Heart left ventricle (tissue), 13 donors: ENCODE measurements around the gene TFIP11.

Experiments used
- POLR2A ChIP-seq, 2 donors: fragments of 450-650 bp; IDR thresholded peaks; one replicate each; pipeline ENCODE4 v1.6.1; 2017; ENCODE audit warnings: antibody characterized with exemption in 2 of 2, mild to moderate bottlenecking in 2 of 2, moderate library complexity in 2 of 2
- TF ChIP-seq, protein P1 (sequence below), 12 donors: fragments of 200-600 bp; sonication (generic) in 4 of 12; IDR thresholded peaks; one replicate each; pipeline versions ENCODE4 v1.5.0 to v1.8.0; 2018 to 2022; ENCODE audit warnings: antibody characterized with exemption in 12 of 12, mild to moderate bottlenecking in 5 of 12
- donor health status: ischemic (EF 13 %, LVEDD 7.1; RV severe dilation, severe dysfunction).
- donor health status: DM: no; HTN: yes; CAD: no.
- donor health status: DM: no; HTN: no; CAD: no.
- donor health status: ischemic (EF 25% LVEDD 6.9; RV normal size, moderate dysfunction).
- donor health status: ischemic (EF 25% LVEDD 5.7; RV mildly dilated, moderate dysfunction).
- donor health status: ischemic (EF 35%, LVEDD 5.7; RV mildly dilated, moderate dysfunction).
- donor health status: nonischemic (EF 11% LVEDD 7.7; RV severe dilation, severe dysfunction).
- donor health status: DM: yes; HTN: yes; CAD: no.
- donor health status: PGD.
- donor health status: ischemic (EF 29% LVEDD 5.4; RV normal size, mild dysfunction).
- donor health status: nonischemic (EF 23%, LVEDD 6.1; RV moderate dilation, normal function).

DNA sequence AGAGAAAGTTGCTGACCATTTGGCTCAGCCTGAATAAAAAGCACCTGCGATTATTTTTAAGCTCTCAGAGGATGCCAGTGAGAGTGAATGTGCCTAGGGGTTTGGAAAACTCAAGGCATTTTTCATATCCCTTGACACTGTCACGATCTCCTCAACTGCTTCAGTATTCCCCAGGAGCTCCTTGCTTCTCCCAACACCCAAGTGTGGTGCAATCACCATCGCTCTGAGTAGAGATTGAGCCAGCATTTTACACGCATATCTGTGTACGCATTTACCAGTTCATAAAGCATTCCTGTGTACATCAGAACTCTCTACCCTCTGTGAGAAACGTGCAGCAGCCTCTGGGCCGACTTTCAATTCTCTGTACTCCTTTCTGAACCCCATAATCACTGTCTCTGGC, 27.3 kb downstream of the TFIP11 start:
- TF ChIP-seq, protein P1, sequence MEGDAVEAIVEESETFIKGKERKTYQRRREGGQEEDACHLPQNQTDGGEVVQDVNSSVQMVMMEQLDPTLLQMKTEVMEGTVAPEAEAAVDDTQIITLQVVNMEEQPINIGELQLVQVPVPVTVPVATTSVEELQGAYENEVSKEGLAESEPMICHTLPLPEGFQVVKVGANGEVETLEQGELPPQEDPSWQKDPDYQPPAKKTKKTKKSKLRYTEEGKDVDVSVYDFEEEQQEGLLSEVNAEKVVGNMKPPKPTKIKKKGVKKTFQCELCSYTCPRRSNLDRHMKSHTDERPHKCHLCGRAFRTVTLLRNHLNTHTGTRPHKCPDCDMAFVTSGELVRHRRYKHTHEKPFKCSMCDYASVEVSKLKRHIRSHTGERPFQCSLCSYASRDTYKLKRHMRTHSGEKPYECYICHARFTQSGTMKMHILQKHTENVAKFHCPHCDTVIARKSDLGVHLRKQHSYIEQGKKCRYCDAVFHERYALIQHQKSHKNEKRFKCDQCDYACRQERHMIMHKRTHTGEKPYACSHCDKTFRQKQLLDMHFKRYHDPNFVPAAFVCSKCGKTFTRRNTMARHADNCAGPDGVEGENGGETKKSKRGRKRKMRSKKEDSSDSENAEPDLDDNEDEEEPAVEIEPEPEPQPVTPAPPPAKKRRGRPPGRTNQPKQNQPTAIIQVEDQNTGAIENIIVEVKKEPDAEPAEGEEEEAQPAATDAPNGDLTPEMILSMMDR (IDR thresholded peaks at IDR 0.05), result no peak
- TF ChIP-seq POLR2A (IDR thresholded peaks at IDR 0.05), result no peak
